GM18907 (cell line): Measurements from ENCODE around the gene TMEM134.
A peak's percentile ranks its signal among the peaks of the same experiment; 100 is the strongest.
"Not testable (repeated sequence)": the region's sequence is repeated elsewhere in the genome, so short reads cannot be mapped to it uniquely, and the experiment has no call there.

Experiments
- ATAC-seq: cut with Tn5 transposase; IDR thresholded peaks from one replicate; pipeline ENCODE4 v1.9.1; 2021; ENCODE audit warnings: mild to moderate bottlenecking, moderate library complexity; ENCODE audit not compliant: unreplicated experiment

The TMEM134 gene

GRCh38 chr11:67468759-67469507 is at the start of gene TMEM134:
Gene TMEM134 (minus strand): TSS chr11:67469251. CDS start chr11:67469192, 59 bp downstream.
- ATAC-seq = peak; percentile 66

GRCh38 chr11:67517784-67518552 is 48.9 kb upstream of the TMEM134 start:
- ATAC-seq = no peak

GRCh38 chr11:67516806-67517205 is 47.8 kb upstream of the TMEM134 start:
- no peak for ATAC-seq

GRCh38 chr11:67514116-67514515 is 45.1 kb upstream of the TMEM134 start:
- no peak for ATAC-seq

- ATAC-seq = not testable (repeated sequence)
These were observed 42.5 kb upstream of the TMEM134 start for GRCh38 chr11:67511558-67511957.

GRCh38 chr11:67510023-67510345 is 40.9 kb upstream of the TMEM134 start:
- ATAC-seq = no peak

GRCh38 chr11:67508486-67509121 is 39.6 kb upstream of the TMEM134 start:
- peak; percentile 44 for ATAC-seq

GRCh38 chr11:67507864-67508485 is 38.9 kb upstream of the TMEM134 start, which contains the start of gene CDK2AP2:
Gene CDK2AP2 (minus strand): TSS chr11:67508162. CDS start chr11:67508082, 80 bp downstream.
- ATAC-seq = peak; percentile 78

GRCh38 chr11:67507242-67507863 is 38.3 kb upstream of the TMEM134 start:
- ATAC-seq = no peak

- ATAC-seq = no peak
These were observed 37.5 kb upstream of the TMEM134 start for GRCh38 chr11:67506426-67507051.

GRCh38 chr11:67505605-67506396 is 36.8 kb upstream of the TMEM134 start:
- no peak for ATAC-seq

- peak; percentile 18 for ATAC-seq
These were observed 36.0 kb upstream of the TMEM134 start, which contains the start of gene PITPNM1 for GRCh38 chr11:67504950-67505581. Gene PITPNM1 (minus strand): TSS chr11:67505363. CDS start chr11:67504180, 1,183 bp downstream.

GRCh38 chr11:67504005-67504949 is 35.2 kb upstream of the TMEM134 start:
- ATAC-seq = no peak

GRCh38 chr11:67503119-67504004 is 34.3 kb upstream of the TMEM134 start:
- no peak for ATAC-seq

GRCh38 chr11:67502328-67502979 is 33.4 kb upstream of the TMEM134 start:
- no peak for ATAC-seq

GRCh38 chr11:67501854-67502253 is 32.8 kb upstream of the TMEM134 start:
- ATAC-seq = no peak
